HG03095 (cell line): ENCODE results near the gene VIPR2.
"Not testable (repeated sequence)": the region's sequence is repeated elsewhere in the genome, so short reads cannot be mapped to it uniquely, and the experiment has no call there.

ENCODE experiments used
- ATAC-seq: cut with Tn5 transposase; IDR thresholded peaks from one replicate; pipeline ENCODE4 v1.9.1; 2021; ENCODE audit warnings: moderate library complexity; ENCODE audit not compliant: unreplicated experiment

The VIPR2 gene

DNA sequence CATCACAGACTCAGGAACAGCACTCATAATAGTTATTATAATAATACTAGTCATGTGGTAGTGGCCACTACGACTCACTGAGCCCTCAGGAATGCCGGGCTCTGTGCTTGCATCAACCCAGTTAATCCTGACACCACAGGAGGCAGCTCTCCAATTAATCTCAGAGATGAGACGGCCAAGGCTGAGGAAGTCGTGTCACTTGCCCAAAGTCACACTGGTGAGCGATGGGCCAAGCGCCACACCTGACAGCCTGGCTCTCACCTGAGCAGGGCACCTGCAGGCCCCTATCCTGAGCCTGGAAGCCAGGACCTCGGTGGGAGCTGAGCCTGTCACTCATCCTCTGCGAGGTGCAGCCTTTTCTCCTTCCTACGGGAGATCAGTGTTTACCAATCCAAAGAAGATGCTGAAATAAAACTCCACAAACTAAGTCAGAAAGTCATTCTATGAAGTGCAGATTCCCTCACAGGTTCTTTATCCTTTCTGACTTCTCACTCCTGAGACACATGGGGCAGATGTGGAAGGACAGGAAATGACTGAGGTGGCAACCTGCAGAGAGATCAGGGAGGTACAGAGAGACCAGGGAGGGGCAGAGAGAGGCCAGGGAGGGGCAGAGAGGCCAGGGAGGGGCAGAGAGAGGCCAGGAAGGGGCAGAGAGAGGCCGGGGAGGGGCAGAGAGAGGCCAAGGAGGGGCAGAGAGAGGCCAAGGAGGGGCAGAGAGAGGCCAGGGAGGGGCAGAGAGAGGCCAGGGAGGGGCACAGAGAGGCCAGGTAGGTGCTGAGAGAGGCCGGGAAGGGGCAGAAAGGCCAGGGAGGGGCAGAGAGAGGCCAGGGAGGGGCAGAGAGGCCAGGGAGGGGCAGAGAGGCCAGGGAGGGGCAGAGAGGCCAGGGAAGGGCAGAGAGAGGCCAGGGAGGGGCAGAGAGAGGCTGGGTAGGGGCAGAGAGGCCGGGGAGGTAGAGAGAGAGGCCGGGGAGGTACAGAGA lies 38.5 kb downstream of the VIPR2 start:
- no peak for ATAC-seq

DNA sequence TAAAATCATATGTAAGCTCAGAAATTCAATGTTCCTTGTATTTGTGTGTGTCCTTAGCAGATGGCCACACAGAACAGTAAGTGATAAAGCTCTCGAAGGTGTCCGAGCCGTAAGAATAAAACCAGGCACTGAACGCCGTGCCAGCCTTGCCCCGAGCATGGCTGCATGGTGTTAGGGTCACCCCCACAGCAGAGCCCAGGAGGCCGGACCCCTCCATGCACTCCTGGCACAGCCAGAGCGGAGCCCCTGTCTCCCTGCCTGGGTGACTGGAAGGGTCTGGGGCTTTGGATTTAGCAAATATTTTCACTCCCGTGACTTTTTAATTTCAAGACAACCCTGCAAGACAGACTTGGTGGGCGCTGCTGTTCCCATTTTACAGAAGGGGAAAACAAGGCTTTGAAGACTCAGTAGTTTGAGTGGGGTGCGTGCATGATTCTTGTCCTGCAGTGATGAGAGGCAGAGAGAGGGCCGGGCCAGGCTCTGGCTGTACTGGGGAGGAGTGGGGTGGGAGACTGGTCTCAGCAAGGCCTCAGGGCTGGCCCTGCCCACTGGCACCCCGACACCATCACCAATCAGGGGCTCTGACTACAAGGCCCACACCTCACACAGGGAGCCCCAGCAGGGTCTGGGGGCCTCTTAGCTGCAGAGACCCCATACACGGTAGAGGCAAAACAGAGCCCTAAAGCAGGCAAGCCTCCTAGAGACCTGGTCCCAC lies 39.4 kb downstream of the VIPR2 start:
- ATAC-seq = no peak

DNA sequence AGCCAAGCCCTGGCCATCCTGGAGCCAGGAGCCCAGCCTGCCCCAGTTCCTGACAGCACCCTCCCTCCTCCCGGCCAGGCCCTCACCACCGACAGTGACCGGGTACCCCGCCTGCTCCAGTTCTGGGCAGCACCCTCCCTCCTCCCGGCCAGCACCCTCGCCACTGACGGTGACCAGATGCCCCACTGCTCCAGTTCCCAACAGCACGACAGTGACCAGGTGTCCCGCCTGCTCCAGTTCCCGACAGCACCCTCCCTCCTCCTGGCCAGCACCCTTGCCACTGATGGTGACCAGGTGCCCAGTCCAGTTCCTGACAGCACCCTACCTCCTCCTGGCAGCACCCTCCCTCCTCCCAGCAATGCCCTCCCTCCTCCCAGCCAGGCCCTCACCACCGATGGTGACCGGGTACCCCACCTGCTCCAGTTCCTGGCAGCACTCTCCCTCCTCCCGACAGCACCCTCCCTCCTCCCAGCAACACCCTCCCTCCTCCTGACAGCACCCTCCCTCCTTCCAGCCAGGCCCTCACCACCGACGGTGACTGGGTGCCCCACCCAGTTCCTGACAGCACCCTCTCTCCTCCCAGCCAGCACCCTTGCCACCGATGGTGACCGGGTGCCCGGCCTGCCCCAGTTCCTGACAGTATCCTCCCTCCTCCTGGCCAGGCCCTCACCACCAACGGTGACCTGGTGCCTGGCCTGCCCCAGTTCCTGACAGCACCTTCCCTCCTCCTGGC lies 40.3 kb downstream of the VIPR2 start:
- no peak for ATAC-seq

DNA sequence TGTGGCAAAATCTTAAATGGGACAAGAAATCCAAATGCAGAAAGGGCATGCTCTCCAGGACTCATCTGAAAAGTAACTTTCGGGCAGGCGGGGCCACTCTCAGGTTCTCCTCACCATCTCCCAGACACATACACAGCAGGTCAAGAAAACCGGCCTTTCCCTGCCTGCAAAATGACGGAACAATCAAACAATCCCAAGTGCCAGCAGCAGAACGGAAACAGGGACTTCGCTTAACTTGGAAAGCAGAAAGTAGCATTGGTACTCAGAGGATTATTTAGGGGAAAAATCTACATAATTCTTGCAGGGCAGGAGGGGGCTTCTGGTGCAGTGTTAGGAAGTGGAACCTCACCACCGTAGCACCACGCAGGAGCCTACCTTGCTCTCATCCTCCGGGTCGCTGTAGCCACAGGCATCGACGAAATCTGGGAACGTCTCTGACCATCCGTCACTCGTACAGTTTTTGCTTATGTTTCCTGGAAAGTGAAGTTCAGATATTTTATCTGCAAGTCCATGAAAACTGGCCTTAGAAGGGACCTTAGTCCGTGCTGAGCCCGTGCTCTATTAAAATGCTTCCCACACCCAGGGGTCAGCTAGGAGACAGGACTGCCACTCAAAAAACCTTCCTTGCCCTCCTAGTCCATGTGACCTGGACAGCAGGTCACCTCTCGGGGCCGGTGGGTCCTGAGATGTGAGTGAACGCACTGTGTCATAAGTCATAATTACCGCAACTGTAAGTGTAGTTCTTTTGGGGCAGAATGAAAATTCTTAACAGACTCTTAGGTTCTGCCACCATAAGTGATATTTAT lies 41.1 kb downstream of the VIPR2 start:
- no peak for ATAC-seq

DNA sequence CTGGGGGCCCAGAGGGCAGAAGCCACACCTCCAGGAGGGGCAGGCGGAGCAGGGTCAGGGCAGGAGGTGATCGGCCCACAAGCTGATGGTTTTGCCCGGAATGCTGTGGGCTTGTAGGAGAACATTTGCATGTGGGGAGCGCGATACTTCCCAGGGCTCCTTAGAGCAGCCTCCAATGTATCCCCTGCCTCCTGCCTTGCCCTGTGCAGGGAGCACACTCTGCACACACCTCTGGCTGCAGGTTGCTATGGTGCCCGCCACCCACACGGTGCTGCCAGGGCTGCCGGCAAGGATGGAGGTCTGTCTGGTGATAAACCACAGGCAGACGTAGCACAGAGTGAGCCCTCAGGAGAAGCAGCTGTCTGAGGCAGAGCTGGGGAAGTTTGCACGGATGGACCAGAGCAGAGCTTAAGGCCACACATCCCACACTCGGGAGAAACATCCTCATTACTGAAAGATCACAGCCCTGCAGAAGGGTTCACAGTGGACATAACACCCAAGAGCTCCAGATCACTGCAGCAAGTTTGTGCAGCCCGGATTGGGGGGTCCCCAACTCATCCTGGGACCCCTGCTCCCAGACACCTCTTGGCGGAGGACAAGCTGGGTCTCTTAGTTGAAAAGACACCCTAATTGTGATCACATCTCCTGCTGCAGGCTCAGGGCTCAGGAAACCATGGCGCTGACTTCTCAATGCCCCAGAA lies 41.8 kb downstream of the VIPR2 start:
- no peak for ATAC-seq

DNA sequence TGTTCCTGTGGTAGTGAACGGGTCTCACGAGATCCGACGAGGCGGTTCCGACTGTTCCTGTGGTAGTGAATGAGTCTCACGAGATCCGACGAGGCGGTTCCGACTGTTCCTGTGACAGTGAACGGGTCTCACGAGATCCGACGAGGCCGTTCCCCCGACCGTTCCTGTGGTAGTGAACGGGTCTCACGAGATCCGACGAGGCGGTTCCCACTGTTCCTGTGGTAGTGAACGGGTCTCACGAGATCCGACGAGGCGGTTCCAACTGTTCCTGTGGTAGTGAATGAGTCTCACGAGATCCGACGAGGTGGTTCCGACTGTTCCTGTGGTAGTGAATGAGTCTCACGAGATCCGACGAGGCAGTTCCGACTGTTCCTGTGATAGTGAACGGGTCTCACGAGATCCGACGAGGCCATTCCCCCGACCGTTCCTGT lies 43.0 kb downstream of the VIPR2 start:
- not testable (repeated sequence) for ATAC-seq

DNA sequence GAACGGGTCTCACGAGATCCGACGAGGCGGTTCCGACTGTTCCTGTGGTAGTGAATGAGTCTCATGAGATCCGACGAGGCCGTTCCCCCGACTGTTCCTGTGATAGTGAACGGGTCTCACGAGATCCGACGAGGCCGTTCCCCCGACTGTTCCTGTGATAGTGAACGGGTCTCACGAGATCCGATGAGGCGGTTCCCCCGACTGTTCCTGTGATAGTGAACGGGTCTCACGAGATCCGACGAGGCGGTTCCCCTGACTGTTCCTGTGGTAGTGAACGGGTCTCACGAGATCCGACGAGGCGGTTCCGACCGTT lies 43.6 kb downstream of the VIPR2 start:
- not testable (repeated sequence) for ATAC-seq

DNA sequence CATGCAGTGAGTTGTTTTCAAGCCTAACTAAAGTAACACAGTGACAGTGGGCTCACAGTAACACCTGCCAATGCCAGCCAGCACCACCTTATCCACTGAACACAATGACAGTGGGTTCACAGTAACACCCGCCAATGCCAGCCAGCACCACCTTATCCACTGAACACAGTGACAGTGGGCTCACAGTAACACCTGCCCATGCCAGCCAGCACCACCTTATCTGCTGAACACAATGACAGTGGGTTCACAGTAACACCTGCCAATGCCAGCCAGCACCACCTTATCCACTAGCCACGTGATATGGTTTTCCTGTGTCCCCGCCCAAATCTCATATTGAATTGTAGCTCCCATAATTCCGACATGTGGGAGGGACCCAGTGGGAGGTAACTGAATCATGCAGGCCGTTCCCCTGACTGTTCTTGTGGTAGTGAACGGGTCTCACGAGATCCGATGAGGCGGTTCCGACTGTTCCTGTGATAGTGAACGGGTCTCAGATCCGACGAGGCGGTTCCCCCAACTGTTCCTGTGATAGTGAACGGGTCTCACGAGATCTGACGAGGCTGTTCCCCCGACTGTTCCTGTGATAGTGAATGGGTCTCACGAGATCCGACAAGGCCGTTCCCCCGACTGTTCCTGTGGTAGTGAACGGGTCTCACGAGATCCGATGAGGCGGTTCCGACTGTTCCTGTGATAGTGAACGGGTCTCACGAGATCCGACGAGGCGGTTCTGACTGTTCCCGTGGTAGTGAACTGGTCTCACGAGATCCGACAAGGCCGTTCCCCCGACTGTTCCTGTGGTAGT lies 44.2 kb downstream of the VIPR2 start:
- ATAC-seq = not testable (repeated sequence)

DNA sequence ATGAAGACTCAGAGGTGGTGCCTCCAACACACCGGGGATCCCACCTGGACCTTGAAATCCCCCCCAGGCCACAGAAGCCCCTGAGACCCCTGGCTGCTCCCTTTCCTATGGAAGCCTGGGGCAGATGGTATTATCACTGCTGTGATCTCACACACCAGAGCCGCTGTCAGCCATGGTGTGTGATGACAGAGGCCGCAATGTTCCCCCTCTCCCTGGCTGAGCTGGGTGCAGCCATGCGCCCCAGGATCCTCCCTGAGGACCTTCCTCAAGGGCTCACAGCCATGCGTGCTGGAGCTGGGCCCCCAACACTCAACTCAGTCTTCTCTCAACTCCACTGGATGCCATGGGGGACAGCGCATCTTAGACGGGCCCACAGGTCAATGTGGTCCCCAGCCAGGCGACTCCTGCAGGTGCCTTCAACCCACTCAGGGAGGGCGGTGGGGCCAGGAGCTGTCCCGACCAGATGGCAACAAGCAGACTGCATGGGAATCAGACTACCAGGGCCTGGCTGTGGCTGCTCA lies 44.9 kb downstream of the VIPR2 start:
- ATAC-seq = no peak

DNA sequence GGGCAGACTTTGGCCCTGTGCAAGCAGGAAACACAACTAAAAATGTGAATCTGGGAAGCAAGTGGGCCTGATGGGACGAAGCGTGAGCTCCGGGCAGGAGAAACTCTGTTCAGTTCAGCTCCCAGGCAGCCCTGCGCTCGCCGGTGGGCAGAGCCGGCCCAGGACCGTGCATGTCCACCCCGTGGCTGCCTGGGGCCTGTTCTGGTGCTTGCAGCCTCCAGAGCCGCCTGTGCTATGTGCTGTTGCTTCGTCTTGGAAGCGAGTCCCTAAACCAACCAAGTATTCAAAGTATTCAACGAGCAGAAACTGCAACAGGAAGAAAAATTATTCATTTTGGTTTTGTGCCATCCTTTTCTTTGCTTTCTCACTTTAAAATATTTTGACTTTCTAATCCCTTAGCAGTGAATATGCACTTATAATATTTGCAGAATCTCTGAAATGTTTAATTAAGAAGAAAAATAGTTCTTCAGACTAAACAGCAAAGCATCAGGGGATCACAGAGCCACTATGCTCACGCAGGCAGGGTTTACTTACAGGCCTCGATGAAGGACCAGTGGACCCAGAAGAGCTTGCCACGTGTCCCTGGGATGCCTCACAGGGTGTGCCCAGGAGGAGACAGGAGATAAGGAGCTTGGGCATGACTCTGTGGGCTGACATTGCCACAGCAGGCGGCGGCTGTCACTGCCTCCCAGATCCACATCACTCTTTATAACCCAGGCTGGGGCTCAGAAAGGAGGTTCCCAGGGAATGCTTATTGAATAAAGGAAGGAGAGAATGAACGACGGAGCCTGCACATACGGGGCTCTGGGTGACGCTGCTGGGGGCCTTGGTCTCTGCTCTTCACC lies 45.6 kb downstream of the VIPR2 start:
- no peak for ATAC-seq

DNA sequence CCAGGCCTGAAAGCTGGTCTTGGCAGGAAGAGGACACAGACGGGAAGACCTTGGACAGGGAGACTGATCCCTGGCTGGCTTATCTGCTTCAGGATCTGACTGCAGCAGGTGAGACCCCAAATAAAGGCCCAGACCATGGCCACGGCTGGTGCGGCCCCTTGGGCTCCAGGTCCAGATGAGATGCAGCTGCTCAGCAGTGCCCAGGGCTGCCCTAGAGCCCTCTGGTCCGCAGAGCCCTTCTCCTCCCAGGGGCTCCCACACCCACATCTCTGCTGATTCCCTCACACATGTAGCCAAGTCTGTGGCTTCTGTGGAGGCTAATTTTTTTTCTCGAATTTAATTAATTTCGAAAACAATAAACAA lies 46.3 kb downstream of the VIPR2 start:
- ATAC-seq = no peak

DNA sequence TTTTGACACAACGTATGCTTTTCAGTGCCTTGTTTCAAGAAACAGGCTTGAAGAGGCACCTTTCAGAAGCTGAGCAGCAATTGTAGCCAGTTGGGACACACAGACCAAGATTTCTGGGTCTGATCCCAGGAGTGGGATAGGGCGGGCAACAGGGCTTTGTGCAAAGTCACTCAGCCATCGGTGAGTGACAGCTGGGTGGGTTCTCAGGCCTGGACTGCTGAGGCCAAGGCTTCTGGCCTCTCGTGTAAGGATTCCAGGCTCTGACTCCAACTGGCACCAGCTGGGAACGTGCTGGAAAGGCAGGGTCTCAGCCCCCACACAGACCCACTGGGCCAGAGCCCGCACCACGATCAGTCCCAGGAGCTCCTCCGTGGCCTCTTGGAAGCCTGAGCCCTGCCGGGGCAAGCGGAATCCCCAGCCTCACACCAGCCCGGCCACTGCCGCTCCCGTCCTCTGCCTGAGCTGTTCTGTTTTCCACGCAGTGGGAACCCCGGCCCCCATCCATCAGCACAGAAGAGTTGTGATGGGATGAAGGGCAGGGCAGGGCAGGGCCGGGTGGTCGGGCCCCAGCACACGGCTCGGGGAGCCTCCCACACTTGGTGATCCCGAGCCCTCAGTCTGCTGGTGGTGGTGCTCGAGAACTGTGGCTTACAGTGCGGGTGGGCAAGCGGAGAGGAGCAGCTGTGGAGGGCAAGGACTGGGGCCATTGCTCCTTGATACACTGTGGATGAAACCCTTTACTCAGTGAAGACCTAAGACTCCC lies 46.8 kb downstream of the VIPR2 start:
- ATAC-seq = no peak

DNA sequence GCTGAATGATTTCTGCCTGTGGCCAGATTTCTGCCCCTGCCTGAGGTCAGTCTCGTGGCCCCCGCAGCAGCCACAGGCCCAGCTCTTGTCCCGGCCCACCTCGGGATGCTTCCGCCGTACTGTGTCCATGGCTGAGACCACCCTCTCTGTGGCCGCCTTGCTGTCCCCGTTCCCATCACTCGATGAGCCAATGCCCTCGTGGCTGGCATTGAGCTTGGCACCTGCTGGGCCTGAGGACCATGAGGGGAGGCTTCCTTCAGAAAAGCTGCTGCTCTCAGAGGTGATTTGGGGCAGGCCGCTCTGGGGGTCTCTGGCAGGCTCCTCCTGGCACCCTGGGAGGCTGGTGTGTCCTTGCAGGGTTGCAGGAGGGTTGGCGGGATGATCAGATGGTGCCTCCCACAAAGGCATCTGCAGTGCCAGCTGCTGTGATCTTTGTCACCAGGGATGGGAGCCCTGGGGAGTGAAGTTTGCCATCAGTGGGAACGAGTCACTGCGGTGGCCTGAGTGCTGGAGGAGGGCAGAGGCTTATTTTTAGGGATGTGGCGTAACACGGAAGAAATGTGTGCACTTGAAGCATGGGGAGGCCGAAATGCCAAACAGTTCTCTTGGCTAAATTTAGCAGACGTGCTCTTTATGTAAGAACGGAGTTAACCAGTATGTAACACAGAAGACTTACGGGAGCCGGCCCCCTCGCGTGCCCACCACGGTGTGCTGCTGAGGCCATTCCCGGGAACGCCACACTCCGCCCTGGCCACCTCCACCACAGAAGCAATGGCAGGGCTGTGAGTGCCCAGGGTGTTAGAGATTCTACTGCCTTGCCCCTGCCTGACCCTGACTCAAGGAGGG lies 47.7 kb downstream of the VIPR2 start:
- ATAC-seq = no peak

DNA sequence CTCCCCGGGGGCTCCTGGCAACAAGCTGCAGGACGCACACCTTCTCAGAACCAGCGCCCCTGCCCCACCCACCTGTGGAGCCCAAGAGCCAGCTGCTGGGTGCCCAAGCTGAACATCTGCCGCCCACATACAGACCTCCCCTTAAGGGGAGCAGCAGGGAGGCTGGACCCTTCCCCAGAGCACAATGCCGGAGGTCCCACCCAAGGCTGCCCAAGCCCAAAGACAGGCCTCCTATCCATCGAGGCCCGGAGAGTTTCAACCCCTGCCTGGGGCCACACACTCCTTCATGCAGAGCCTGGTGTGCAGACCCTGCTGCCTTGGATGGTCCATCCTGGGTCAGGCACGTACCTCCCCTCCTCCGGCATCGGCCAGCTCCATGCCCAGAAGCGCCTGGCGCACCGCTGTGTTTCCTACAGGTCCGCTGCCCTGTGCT lies 48.7 kb downstream of the VIPR2 start:
- ATAC-seq = no peak

DNA sequence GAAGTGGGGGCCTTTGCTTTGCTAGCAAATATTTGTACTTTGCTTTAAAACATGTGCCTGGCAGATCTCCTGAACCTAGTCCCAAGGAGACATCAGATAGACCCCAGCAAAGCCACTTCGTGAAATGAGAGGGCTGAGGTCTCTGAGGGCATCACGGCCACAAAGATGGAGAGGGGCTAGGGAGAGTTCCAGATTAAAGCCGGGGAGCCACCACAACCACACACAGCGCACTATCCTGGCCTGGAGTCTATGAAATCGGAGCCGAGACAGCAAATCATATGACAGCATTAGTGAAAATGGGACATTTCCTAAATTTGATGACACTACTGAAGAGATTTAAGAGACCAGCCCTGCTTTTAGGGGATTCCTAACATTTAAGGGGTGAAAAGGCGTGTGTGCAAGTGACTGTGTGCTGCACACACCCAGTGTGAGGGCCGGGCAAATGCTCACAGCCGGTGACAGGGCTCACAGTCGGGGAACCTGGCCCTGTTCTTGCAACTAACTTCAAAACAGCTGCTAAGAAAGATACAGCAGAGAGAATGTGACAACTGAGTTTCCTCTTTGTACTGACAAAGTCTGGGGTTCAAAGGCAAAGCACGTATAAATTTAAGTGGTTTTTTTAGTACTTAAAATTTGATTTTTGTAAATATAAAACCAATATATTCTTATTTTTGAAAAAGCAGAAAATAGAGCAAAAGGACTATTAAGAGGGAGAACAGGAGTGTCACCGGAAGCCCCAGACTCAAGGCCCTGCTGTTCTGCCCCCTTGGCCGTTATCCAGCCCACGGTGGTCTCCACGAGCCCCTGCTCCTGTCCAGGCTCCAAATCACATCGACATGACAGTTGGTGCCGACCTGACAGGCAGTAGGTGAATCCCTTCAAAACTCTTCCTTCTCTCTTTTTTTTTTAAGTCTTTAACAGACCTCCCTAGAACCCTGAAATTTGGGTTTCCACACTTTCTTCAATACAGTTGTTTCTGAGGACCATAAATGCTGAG lies 49.5 kb downstream of the VIPR2 start:
- no peak for ATAC-seq
